ENCODE results near the gene RASSF3.
"Not testable (repeated sequence)": the region's sequence is repeated elsewhere in the genome, so short reads cannot be mapped to it uniquely, and the experiment has no call there.

The RASSF3 gene

GRCh38 chr12:64582114-64582513, 28.2 kb upstream of the RASSF3 start:
- TF ChIP-seq CTCF (IDR thresholded peaks at IDR 0.05; ENCODE audit: extremely low read depth, missing control alignments): no peak
- DNase-seq (ENCODE audit: low spot score): no peak

GRCh38 chr12:64582862-64583261, 27.4 kb upstream of the RASSF3 start:
- no peak for TF ChIP-seq CTCF (IDR thresholded peaks at IDR 0.05; ENCODE audit: extremely low read depth, missing control alignments)
- DNase-seq (ENCODE audit: low spot score): no peak

DNA sequence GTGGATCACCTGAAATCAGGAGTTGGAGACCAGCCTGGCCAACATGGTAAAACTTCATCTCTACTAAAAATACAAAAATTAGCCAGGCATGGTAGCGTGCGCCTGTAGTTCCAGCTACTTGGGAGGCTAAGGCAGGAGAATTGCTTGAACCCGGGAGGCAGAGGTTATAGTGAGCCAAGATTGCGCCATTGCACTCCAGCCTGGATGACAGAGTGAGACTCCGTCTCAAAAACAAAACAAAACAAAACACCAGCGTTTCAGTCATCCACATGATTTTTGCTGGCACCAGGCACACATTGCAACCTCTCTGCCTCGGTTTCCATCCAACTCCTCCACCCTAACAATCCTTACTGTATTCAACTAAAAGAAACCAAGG, 26.9 kb upstream of the RASSF3 start:
- DNase-seq (ENCODE audit: low spot score): not testable (repeated sequence)

GRCh38 chr12:64583771-64584421, 26.4 kb upstream of the RASSF3 start:
- no peak for TF ChIP-seq CTCF (IDR thresholded peaks at IDR 0.05; ENCODE audit: extremely low read depth, missing control alignments)
- no peak for DNase-seq (ENCODE audit: low spot score)

DNA sequence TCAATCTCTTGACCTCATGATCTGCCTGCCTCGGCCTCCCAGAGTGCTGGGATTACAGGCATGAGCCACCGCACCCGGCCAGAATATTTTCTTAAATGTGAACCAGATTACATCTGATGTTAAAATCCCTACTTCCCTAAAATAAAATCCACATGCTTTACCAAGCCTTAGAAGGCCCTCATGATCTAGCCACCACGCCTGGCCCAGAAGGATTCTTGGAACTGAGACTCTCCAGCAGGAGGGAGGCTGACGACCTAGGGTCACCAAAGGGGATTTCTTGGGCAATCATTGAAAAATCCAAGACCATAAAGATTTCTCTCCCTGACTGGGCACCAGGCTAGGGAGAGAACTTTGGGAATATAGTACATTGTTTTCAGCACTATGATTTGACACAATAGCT, 25.2 kb upstream of the RASSF3 start:
- DNase-seq (ENCODE audit: low spot score): no peak
- TF ChIP-seq CTCF (IDR thresholded peaks at IDR 0.05; ENCODE audit: extremely low read depth, missing control alignments): no peak

GRCh38 chr12:64587447-64587846, 22.8 kb upstream of the RASSF3 start:
- no peak for TF ChIP-seq CTCF (IDR thresholded peaks at IDR 0.05; ENCODE audit: extremely low read depth, missing control alignments)
- DNase-seq (ENCODE audit: low spot score): no peak

DNA sequence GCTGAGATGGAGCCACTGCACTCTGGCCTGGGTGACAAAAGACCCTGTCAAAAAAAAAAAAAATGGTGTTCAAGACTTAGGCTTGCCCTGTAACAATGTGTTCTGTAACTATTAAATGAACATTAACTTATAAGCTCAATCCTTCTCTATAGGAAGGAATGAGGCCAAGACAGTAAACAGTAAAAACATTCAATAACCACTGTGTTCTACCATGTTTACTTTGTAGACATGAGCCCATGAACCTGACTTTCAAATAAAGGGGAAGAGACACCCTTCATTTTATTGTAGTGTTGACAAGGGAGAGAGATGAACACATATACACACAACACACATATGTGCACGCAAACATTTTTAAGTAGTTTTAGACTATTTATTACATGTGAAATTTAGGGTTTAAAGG, 20.1 kb upstream of the RASSF3 start:
- TF ChIP-seq CTCF (IDR thresholded peaks at IDR 0.05; ENCODE audit: extremely low read depth, missing control alignments): no peak
- DNase-seq (ENCODE audit: low spot score): no peak

Measured in GM20000 (cell line).